ACC112 (cell line): Measurements from ENCODE around the gene WDR38.

Experiments
- H2AFZ ChIP-seq: fragments of 200-600 bp; sonication (generic); one replicate; pipeline ENCODE4 v1.6.0; 2017; ENCODE audit warnings: antibody characterized with exemption, low read length; ENCODE audit not compliant: unreplicated experiment
- H3K27ac ChIP-seq: fragments of 200-600 bp; sonication (generic); 2 replicates; pipeline ENCODE4 v1.5.1; 2014; ENCODE audit warnings: low read depth, mild to moderate bottlenecking, antibody characterized with exemption, low read length, moderate library complexity
- H3K27me3 ChIP-seq: fragments of 200-600 bp; sonication (generic); 2 replicates; pipeline ENCODE4 v1.6.1; 2014; ENCODE audit warnings: mild to moderate bottlenecking, antibody characterized with exemption, low read length, moderate library complexity, mixed read lengths; ENCODE audit not compliant: insufficient read depth
- H3K36me3 ChIP-seq: fragments of 200-600 bp; sonication (generic); 2 replicates; pipeline ENCODE4 v1.6.1; 2016; ENCODE audit warnings: mild to moderate bottlenecking, antibody characterized with exemption, low read length, moderate library complexity, mixed read lengths; ENCODE audit not compliant: insufficient read depth
- H3K4me1 ChIP-seq: fragments of 200-600 bp; sonication (generic); one replicate; pipeline ENCODE4 v1.6.1; 2016; ENCODE audit warnings: low read length, mixed read lengths; ENCODE audit not compliant: insufficient read depth, unreplicated experiment, control insufficient read depth
- H3K4me3 ChIP-seq: fragments of 200-600 bp; sonication (generic); 2 replicates; pipeline ENCODE4 v1.5.1; 2014; ENCODE audit warnings: mild to moderate bottlenecking, low read depth, low read length
- H3K79me2 ChIP-seq: fragments of 200-600 bp; sonication (generic); one replicate; pipeline ENCODE4 v1.6.0; 2016; ENCODE audit warnings: low read length; ENCODE audit not compliant: control insufficient read depth, unreplicated experiment, insufficient read depth

Gene WDR38

GRCh38 chr9:124852829-124853531 lies at the start of gene WDR38:
TSS of gene WDR38 (plus strand) at chr9:124853460. CDS start at chr9:124853532, 72 bp downstream.
- H3K4me1 ChIP-seq: peaks cover 6% of the 10 kb centered on the region
- no peaks in the 10 kb centered on the region for H3K36me3 ChIP-seq
- H3K4me3 ChIP-seq: peak within 1 kb of the TSS; percentile 73
- no peak within 1 kb of the TSS for H3K27ac ChIP-seq
- H3K27me3 ChIP-seq: no peaks in the 10 kb centered on the region
- no peaks in the 10 kb centered on the region for H3K79me2 ChIP-seq
- H2AFZ ChIP-seq: no peak within 1 kb of the TSS

- H3K4me1 ChIP-seq: no peaks in the 10 kb centered on the region
- H3K27ac ChIP-seq: no peak overlapping the region
- H3K36me3 ChIP-seq: no peaks in the 10 kb centered on the region
- no peak overlapping the region for H3K4me3 ChIP-seq
- no peak overlapping the region for H2AFZ ChIP-seq
- peaks cover 6% of the 10 kb centered on the region; the same call in 1 of the 2 replicates for H3K27me3 ChIP-seq
- H3K79me2 ChIP-seq: no peaks in the 10 kb centered on the region
Measured at GRCh38 chr9:124803911-124804310, 49.3 kb upstream of the WDR38 start.

DNA sequence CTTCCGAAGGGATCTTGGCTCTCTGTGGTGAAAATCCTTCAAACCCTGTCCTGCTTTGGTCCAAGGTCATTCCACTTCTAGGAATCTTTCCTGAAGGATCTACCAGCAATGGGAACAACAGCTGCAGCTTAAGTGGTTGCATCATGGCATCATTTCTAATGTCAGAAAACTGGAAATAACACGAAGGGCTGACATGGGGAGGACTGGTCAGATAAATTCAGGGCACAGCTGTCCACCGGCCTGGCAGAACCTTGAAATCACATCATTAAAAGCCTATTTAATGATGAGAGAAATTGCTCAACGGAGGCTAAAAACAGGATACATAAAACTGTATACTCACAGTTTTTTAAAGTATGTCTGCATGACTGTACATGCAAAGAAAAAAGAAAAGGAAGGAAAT lies 48.1 kb upstream of the WDR38 start:
- Histone ChIP-seq H3K4me3 (no peak overlapping the region), H3K4me1 (no peaks in the 10 kb centered on the region), H2AFZ (no peak overlapping the region), H3K79me2 (no peaks in the 10 kb centered on the region), H3K27ac (no peak overlapping the region), H3K36me3 (no peaks in the 10 kb centered on the region), H3K27me3 (peaks cover 2% of the 10 kb centered on the region; the same call in 1 of the 2 replicates)

- H3K27me3 ChIP-seq: no peaks in the 10 kb centered on the region
- no peaks in the 10 kb centered on the region for H3K79me2 ChIP-seq
- H3K27ac ChIP-seq: no peak overlapping the region
- H3K4me1 ChIP-seq: peaks cover 21% of the 10 kb centered on the region
- no peaks in the 10 kb centered on the region for H3K36me3 ChIP-seq
- H3K4me3 ChIP-seq: no peak overlapping the region
- H2AFZ ChIP-seq: no peak overlapping the region
Measured at GRCh38 chr9:124808246-124808956, 44.9 kb upstream of the WDR38 start.

GRCh38 chr9:124809211-124809610 lies 44.0 kb upstream of the WDR38 start:
- H2AFZ ChIP-seq: no peak overlapping the region
- no peaks in the 10 kb centered on the region for H3K36me3 ChIP-seq
- H3K79me2 ChIP-seq: no peaks in the 10 kb centered on the region
- H3K27ac ChIP-seq: no peak overlapping the region
- no peak overlapping the region for H3K4me3 ChIP-seq
- H3K4me1 ChIP-seq: peaks cover 21% of the 10 kb centered on the region
- no peaks in the 10 kb centered on the region for H3K27me3 ChIP-seq

DNA sequence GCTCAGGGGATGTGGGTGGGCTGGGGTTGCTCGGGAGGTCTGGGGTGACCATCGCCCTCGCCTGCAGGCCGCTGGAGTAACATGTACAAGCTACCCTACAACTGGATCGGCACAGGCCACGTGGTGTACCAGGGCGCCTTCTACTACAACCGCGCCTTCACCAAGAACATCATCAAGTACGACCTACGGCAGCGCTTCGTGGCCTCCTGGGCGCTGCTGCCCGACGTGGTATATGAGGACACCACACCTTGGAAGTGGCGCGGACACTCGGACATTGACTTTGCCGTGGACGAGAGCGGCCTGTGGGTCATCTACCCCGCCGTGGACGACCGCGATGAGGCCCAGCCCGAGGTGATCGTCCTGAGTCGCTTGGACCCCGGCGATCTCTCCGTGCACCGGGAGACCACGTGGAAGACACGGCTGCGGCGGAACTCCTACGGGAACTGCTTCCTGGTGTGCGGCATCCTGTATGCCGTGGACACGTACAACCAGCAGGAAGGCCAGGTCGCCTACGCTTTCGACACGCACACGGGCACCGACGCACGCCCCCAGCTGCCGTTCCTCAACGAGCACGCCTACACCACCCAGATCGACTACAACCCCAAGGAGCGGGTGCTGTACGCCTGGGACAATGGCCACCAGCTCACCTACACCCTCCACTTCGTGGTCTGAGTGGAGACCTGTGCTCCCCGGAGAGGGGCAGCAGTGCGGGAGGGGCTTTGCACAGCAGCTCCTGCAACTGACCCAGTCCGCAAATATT lies 43.3 kb upstream of the WDR38 start:
- H2AFZ ChIP-seq: no peak overlapping the region
- H3K27me3 ChIP-seq: no peaks in the 10 kb centered on the region
- H3K27ac ChIP-seq: no peak overlapping the region
- peaks cover 21% of the 10 kb centered on the region for H3K4me1 ChIP-seq
- H3K79me2 ChIP-seq: no peaks in the 10 kb centered on the region
- H3K4me3 ChIP-seq: no peak overlapping the region
- H3K36me3 ChIP-seq: no peaks in the 10 kb centered on the region

DNA sequence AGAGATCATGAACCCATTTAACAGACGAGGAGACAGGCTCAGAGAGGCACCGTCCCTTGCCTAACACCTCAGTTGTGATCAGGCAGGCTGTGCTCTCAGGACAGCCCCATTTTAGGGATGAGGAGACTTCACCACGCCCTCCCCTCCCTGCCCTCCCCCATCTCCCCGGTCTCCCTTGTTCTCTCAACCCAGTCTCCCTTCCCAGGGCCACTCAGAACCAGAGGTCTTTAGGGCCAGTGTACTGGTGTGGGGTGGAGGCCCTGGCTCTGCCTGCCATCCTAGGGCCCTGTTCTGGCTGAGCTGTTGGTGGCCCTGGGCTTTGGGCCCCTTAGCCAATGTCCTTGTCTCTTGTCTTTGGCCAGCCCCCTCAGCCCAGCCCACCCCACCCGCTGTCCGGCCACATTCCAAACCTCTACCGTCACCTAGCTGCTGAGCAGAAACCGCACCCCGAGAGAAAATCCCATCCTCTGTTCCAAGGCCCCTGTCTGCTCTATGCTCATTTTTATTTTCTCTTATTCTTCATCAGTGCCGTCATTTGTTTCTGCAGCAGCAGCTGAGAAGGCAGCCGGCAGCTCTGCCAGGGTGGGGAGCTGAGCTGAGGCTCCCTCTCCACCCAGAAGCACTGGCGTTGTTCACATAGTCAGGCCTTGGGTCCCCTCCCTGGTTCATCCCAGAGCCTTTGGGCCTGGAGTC lies 42.5 kb upstream of the WDR38 start:
- Histone ChIP-seq H3K27ac (no peak overlapping the region), H2AFZ (no peak overlapping the region), H3K4me3 (no peak overlapping the region)

DNA sequence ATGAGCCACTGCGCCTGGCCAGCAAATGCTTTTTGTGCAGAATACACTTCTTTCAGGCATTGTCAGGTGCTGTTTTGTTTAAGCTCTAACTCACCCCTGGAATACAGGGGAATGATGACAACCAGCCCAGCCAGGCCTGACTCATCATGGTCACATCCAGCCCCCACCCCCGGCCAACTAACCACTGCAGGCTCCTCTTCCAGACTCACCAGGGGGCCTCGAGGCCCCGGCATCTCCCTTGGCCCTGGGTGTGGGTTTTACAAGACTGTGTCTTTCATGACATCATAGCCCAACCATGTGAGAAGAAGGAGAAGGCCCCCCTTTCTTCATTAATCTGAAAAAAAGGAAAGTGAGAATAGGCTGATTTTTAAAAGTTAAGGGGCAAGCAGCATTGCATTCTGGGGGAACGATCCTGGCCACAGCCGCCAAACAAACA lies 40.8 kb upstream of the WDR38 start:
- Histone ChIP-seq H3K4me1 (peaks cover 21% of the 10 kb centered on the region), H3K79me2 (no peaks in the 10 kb centered on the region), H3K36me3 (no peaks in the 10 kb centered on the region), H3K27me3 (no peaks in the 10 kb centered on the region), H2AFZ (no peak overlapping the region), H3K27ac (no peak overlapping the region), H3K4me3 (no peak overlapping the region)

More for the DNA sequence above, 42.5 kb upstream of the WDR38 start:
- H3K79me2 ChIP-seq: no peaks in the 10 kb centered on the region
- no peaks in the 10 kb centered on the region for H3K36me3 ChIP-seq
- H3K27me3 ChIP-seq: no peaks in the 10 kb centered on the region
- peaks cover 21% of the 10 kb centered on the region for H3K4me1 ChIP-seq

DNA sequence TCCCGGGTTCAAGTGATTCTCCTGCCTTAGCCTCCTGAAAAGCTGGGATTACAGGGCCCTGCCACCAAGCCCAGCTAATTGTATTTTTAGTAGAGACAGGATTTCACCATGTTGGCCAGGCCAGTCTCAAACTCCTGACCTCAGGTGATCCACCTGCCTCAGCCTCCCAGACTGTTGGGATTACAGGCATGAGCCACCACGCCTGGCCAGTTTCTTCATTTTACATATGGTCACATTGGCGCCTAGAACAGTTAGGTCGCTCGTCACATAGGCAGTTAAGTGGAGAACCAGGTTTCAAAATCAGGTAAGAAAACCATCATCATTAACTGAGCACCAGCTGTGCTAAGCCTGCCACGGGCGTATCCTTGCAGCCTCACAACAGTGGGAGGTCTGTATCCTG lies 40.2 kb upstream of the WDR38 start:
- Histone ChIP-seq H3K79me2 (no peaks in the 10 kb centered on the region), H2AFZ (no peak overlapping the region), H3K36me3 (no peaks in the 10 kb centered on the region), H3K27ac (no peak overlapping the region), H3K4me3 (no peak overlapping the region), H3K27me3 (no peaks in the 10 kb centered on the region), H3K4me1 (peaks cover 21% of the 10 kb centered on the region)

GRCh38 chr9:124813501-124814163 lies 39.6 kb upstream of the WDR38 start:
- no peak overlapping the region for H3K27ac ChIP-seq
- H3K27me3 ChIP-seq: no peaks in the 10 kb centered on the region
- H3K4me3 ChIP-seq: no peak overlapping the region
- H3K36me3 ChIP-seq: no peaks in the 10 kb centered on the region
- no peaks in the 10 kb centered on the region for H3K79me2 ChIP-seq
- peaks cover 21% of the 10 kb centered on the region for H3K4me1 ChIP-seq
- no peak overlapping the region for H2AFZ ChIP-seq
